ENCODE measurements around the gene PWWP2B. TPM values are rescaled to one million over a fixed set of nuclear protein-coding genes. Genes with fewer than 3 reads are reported as not detected.

PWWP2B gene
- total and polyA plus RNA-seq, 2 of the 8 experiments (the other 6 are each of a cell fraction or from before 2014, with no cell fraction given), result 5.3 to 10.8 TPM

GRCh38 chr10:132411561-132412253 lies 14.7 kb downstream of the PWWP2B start:
- H3K9me3 ChIP-seq (ENCODE audit: insufficient read depth in 2 of 2, low read depth in 1 of 2, low read length in 1 of 2), result no peaks in the 10 kb centered on the region
- peaks cover 7% of the 10 kb centered on the region; the same call in 1 of the 2 replicates for H3K23me2 ChIP-seq (ENCODE audit: low read depth, low read length)
- H3K56ac ChIP-seq (replicated peaks; ENCODE audit: insufficient read length, low read depth, low read length), result no peak overlapping the region
- H3K4me1 ChIP-seq (replicated peaks in 1 of 4; ENCODE audit: control insufficient read depth in 3 of 4, insufficient read depth in 4 of 4, low read length in 3 of 4), result peaks cover 3 to 51% (median 40%) of the 10 kb centered on the region in 4 experiments
- peak overlapping the region; percentile 97; the same call in 1 of the 2 replicates for H2BK5ac ChIP-seq (ENCODE audit: low read depth, low read length)
- H2AFZ ChIP-seq (ENCODE audit: low read length), result no peak overlapping the region
- no peak overlapping the region for H2BK12ac ChIP-seq (ENCODE audit: low read depth, low read length)
- 0 out of 2 replicates have a peak overlapping the region, but pooled peaks have one; percentile 53 for H2AK5ac ChIP-seq (ENCODE audit: low read depth, low read length)
- peak overlapping the region; percentile 26 for H2BK120ac ChIP-seq (replicated peaks; ENCODE audit: low read depth, low read length)
- H3K79me1 ChIP-seq (ENCODE audit: low read depth, low read length), result peaks cover 6% of the 10 kb centered on the region
- no peak overlapping the region; the same call in 1 of the 2 replicates for H3K18ac ChIP-seq (ENCODE audit: extremely low read depth, low read length)
- no peak overlapping the region for H3K14ac ChIP-seq (ENCODE audit: insufficient read length)
- H3K23ac ChIP-seq (ENCODE audit: insufficient read length), result no peak overlapping the region
- H3K79me2 ChIP-seq (ENCODE audit: control insufficient read depth in 1 of 2, insufficient read depth in 2 of 2, low read length in 2 of 2), result peaks cover 0 to 4% of the 10 kb centered on the region in 2 experiments; a peak in 1 of 4 replicates
- peak overlapping the region; percentile 8; the same call in 1 of the 2 replicates for H2BK15ac ChIP-seq (ENCODE audit: low read length)
- TF ChIP-seq PHF8 (conservative IDR thresholded peaks at IDR 0.05; ENCODE audit: low read depth, low read length) (no peak), SRF (IDR thresholded peaks at IDR 0.05; ENCODE audit: low read depth, low read length) (no peak), TEAD4 (IDR thresholded peaks at IDR 0.05; ENCODE audit: low read depth, low read length) (no peak), CHD2 (IDR thresholded peaks at IDR 0.05; ENCODE audit: low read length) (no peak), SAP30 (IDR thresholded peaks at IDR 0.05; ENCODE audit: insufficient read depth, insufficient replicate concordance, low read length) (no peak), E2F6 (IDR thresholded peaks at IDR 0.05) (0 out of 2 replicates have a peak, but pooled peaks have one; percentile 13), TCF12 (IDR thresholded peaks at IDR 0.05; ENCODE audit: low read depth, low read length) (no peak), MAFK (IDR thresholded peaks at IDR 0.05; ENCODE audit: low read depth, low read length) (peak; percentile 86)
- H3K4me2 ChIP-seq (ENCODE audit: insufficient read depth in 1 of 2, low read depth in 2 of 2, low read length in 2 of 2), result no peak overlapping the region
- H3K36me3 ChIP-seq (ENCODE audit: control insufficient read depth in 2 of 4, insufficient read depth in 4 of 4, low read length in 3 of 4), result no peaks in the 10 kb centered on the region
- ChIA-PET CTCF (ENCODE audit: partially characterized antibody) (interaction anchor here (0.5 to 3.5 kb wide), 12 partner anchors 7 to 394 kb away, joined by 3 to 16 read pairs (median 4); no protein-coding TSS in a partner anchor), POLR2A (ENCODE audit: partially characterized antibody) (interaction anchor here (1.1 to 2.1 kb wide), 6 partner anchors 8 to 55 kb away, joined by 3 to 7 read pairs (median 4); no protein-coding TSS in a partner anchor)
- 0 out of 7 replicates have a peak, but pooled peaks cover 0 to 2% (median 0%) of the 10 kb centered on the region in 4 experiments for H3K27me3 ChIP-seq (replicated peaks in 1 of 4; ENCODE audit: control insufficient read depth in 3 of 4, extremely low read depth in 1 of 4, insufficient read depth in 3 of 4, low read length in 3 of 4)
- H2BK20ac ChIP-seq (ENCODE audit: low read length), result 0 out of 2 replicates have a peak overlapping the region, but pooled peaks have one; percentile 80
- peak overlapping the region; percentile 69 for H4K91ac ChIP-seq (replicated peaks; ENCODE audit: insufficient read length, low read length)
- no peak for FAIRE-seq
- no peak overlapping the region for H3K27ac ChIP-seq (ENCODE audit: low read depth, low read length)
- peak overlapping the region; percentile 22 for H4K8ac ChIP-seq (ENCODE audit: extremely low read depth, insufficient read depth, low read length)
- DNase-seq (ENCODE audit: low read depth in 1 of 2, low spot score in 2 of 2), result no peak
- no peak overlapping the region for H3K9ac ChIP-seq (replicated peaks in 1 of 4; ENCODE audit: extremely low read depth in 1 of 4, low read depth in 3 of 4, low read length in 3 of 4)
- WGBS, 2 experiments (ENCODE audit: extremely low coverage in 1 of 2, insufficient coverage in 1 of 2, insufficient read length in 1 of 2, insufficient replicate concordance in 2 of 2, low coverage in 1 of 2, low lambda C conversion rate in 2 of 2, missing lambda C conversion rate in 1 of 2), result 78% methylated on average over 23 of the region's 23 CpGs; no CpG with 5 or more reads in 1 of the 2 experiments
- H4K20me1 ChIP-seq (replicated peaks in 1 of 2; ENCODE audit: control insufficient read depth in 1 of 2, insufficient read depth in 2 of 2, low read length in 2 of 2), result peaks cover 0 to 6% of the 10 kb centered on the region in 2 experiments
- no peak overlapping the region for H3K4me3 ChIP-seq (ENCODE audit: extremely low read depth in 1 of 4, insufficient read depth in 2 of 4, low read depth in 3 of 4, low read length in 4 of 4)
- no peak overlapping the region for H4K5ac ChIP-seq (ENCODE audit: insufficient read length, low read depth, low read length)
- no peak overlapping the region for H3K4ac ChIP-seq (replicated peaks; ENCODE audit: insufficient read length, low read depth, low read length)

All from H1 (cell line).